ENCODE data around the gene ATP8A1. TPM values are rescaled to one million over a fixed set of nuclear protein-coding genes. Genes with fewer than 3 reads are reported as not detected.

ATP8A1 gene
- polyA plus RNA-seq, 1 donor from 2014 or later, result 45.8 TPM

- no peaks in the 10 kb centered on the region for H3K36me3 ChIP-seq (ENCODE audit: insufficient read depth, low read length)
- no peaks in the 10 kb centered on the region for H3K9me2 ChIP-seq (ENCODE audit: insufficient read depth, low read length)
- H3F3A ChIP-seq (ENCODE audit: insufficient read depth, low read length, poor library complexity, severe bottlenecking), result no peaks in the 10 kb centered on the region
- no peak overlapping the region for H2AFZ ChIP-seq (ENCODE audit: low read depth, low read length)
- no peaks in the 10 kb centered on the region for H3K79me2 ChIP-seq (replicated peaks; ENCODE audit: insufficient read depth, low read length)
- H3K9me3 ChIP-seq (ENCODE audit: low read length), result no peaks in the 10 kb centered on the region
- no peaks in the 10 kb centered on the region for H4K20me1 ChIP-seq (ENCODE audit: insufficient read depth)
- TF ChIP-seq REST (IDR thresholded peaks at IDR 0.05; ENCODE audit: borderline replicate concordance) (no peak), SMC3 (conservative IDR thresholded peaks at IDR 0.05; ENCODE audit: poor library complexity) (no peak), EP300 (conservative IDR thresholded peaks at IDR 0.05; ENCODE audit: poor library complexity, severe bottlenecking) (no peak), EZH2 (IDR thresholded peaks at IDR 0.05; ENCODE audit: borderline replicate concordance, insufficient read depth, low read length, poor library complexity, severe bottlenecking) (no peak), MXI1 (conservative IDR thresholded peaks at IDR 0.05; ENCODE audit: poor library complexity, severe bottlenecking) (no peak), RAD21 (conservative IDR thresholded peaks at IDR 0.05) (no peak), TAF1 (IDR thresholded peaks at IDR 0.05; ENCODE audit: low read depth) (no peak), CTCF (IDR thresholded peaks at IDR 0.05; ENCODE audit: poor library complexity, severe bottlenecking) (no peak), POLR2AphosphoS5 (IDR thresholded peaks at IDR 0.05) (no peak)
- H3K27me3 ChIP-seq (ENCODE audit: insufficient read depth, low read depth, low read length), result no peaks in the 10 kb centered on the region
- H3K27ac ChIP-seq (ENCODE audit: low read length), result no peak overlapping the region
- H3K4me3 ChIP-seq (ENCODE audit: low read length), result no peak overlapping the region
- H3K4me2 ChIP-seq (ENCODE audit: low read length), result no peak overlapping the region
- no peak overlapping the region for H3K9ac ChIP-seq (ENCODE audit: low read length)
These were observed 172.3 kb downstream of the ATP8A1 start for GRCh38 chr4:42484630-42485029.

- Histone ChIP-seq H2AFZ (ENCODE audit: low read depth, low read length) (no peak overlapping the region), H3K4me2 (ENCODE audit: low read length) (no peak overlapping the region), H3K36me3 (ENCODE audit: insufficient read depth, low read length) (no peaks in the 10 kb centered on the region), H3K79me2 (replicated peaks; ENCODE audit: insufficient read depth, low read length) (no peaks in the 10 kb centered on the region), H4K20me1 (ENCODE audit: insufficient read depth) (no peaks in the 10 kb centered on the region), H3K9ac (ENCODE audit: low read length) (no peak overlapping the region), H3K27me3 (ENCODE audit: insufficient read depth, low read depth, low read length) (no peaks in the 10 kb centered on the region), H3K9me3 (ENCODE audit: low read length) (no peaks in the 10 kb centered on the region), H3K9me2 (ENCODE audit: insufficient read depth, low read length) (no peaks in the 10 kb centered on the region), H3K27ac (ENCODE audit: low read length) (no peak overlapping the region), H3K4me3 (ENCODE audit: low read length) (no peak overlapping the region), H3F3A (ENCODE audit: insufficient read depth, low read length, poor library complexity, severe bottlenecking) (no peaks in the 10 kb centered on the region)
- TF ChIP-seq CTCF (IDR thresholded peaks at IDR 0.05; ENCODE audit: poor library complexity, severe bottlenecking) (no peak), SMC3 (conservative IDR thresholded peaks at IDR 0.05; ENCODE audit: poor library complexity) (no peak), MXI1 (conservative IDR thresholded peaks at IDR 0.05; ENCODE audit: poor library complexity, severe bottlenecking) (no peak), REST (IDR thresholded peaks at IDR 0.05; ENCODE audit: borderline replicate concordance) (no peak), RAD21 (conservative IDR thresholded peaks at IDR 0.05) (no peak), TAF1 (IDR thresholded peaks at IDR 0.05; ENCODE audit: low read depth) (no peak), POLR2AphosphoS5 (IDR thresholded peaks at IDR 0.05) (no peak), EZH2 (IDR thresholded peaks at IDR 0.05; ENCODE audit: borderline replicate concordance, insufficient read depth, low read length, poor library complexity, severe bottlenecking) (no peak), EP300 (conservative IDR thresholded peaks at IDR 0.05; ENCODE audit: poor library complexity, severe bottlenecking) (no peak)
These were observed 173.2 kb downstream of the ATP8A1 start for GRCh38 chr4:42483426-42484379.
